Naive thymus-derived CD4-positive, alpha-beta T cell (primary cell): ENCODE data around the gene JADE2. TPM values are rescaled to one million over a fixed set of nuclear protein-coding genes. Genes with fewer than 3 reads are reported as not detected.

Source experiments
- ATAC-seq: fragments of 150-1000 bp; cut with Tn5 transposase; 2 replicates; pipeline ENCODE4 v1.10.0; 2021; ENCODE audit warnings: mild to moderate bottlenecking, moderate library complexity
- CTCF ChIA-PET: fragments of 350-600 bp; sonication (Branson Sonifier 250); formaldehyde crosslinking; loops from one replicate; lab custom pipeline; 2021; ENCODE audit warnings: antibody characterized with exemption; lab: Charles Lee
- POLR2A ChIA-PET: fragments of 350-600 bp; sonication (Branson Sonifier 250); formaldehyde crosslinking; loops from one replicate; lab custom pipeline; 2021; ENCODE audit warnings: antibody characterized with exemption, inconsistent platforms; lab: Charles Lee
- DNase-seq, 9 donors: peaks; one replicate each; pipeline versions ENCODE4 v3.0.0 to v3.0.0-alpha.2; 2020 to 2022; ENCODE audit warnings: mixed read lengths in 1 of 9
- H3K27ac ChIP-seq: one replicate; pipeline ENCODE4 v1.7.0; 2013; ENCODE audit warnings: mild to moderate bottlenecking, low read depth, low read length, moderate library complexity
- H3K27me3 ChIP-seq, 2 donors: one replicate each; pipeline ENCODE4 v1.7.0; 2013; ENCODE audit warnings: low read length in 2 of 2, mild to moderate bottlenecking in 2 of 2, moderate library complexity in 2 of 2; ENCODE audit not compliant: control insufficient read depth in 2 of 2, insufficient read depth in 2 of 2
- H3K36me3 ChIP-seq, 3 experiments: 1 replicate in 2 of 3; 2 replicates in 1 of 3; pipeline ENCODE4 v1.7.0; 2013; ENCODE audit warnings: low read length in 3 of 3, mild to moderate bottlenecking in 3 of 3, moderate library complexity in 1 of 3; ENCODE audit not compliant: insufficient read depth in 3 of 3, control insufficient read depth in 2 of 3
- H3K4me1 ChIP-seq, 2 donors: one replicate each; pipeline ENCODE4 v1.7.0; 2013; ENCODE audit warnings: low read length in 2 of 2, mild to moderate bottlenecking in 2 of 2, moderate library complexity in 1 of 2; ENCODE audit not compliant: control insufficient read depth in 2 of 2, insufficient read depth in 2 of 2
- H3K4me3 ChIP-seq: 2 replicates; pipeline ENCODE4 v1.7.0; 2013; ENCODE audit warnings: mild to moderate bottlenecking, low read length
- H3K9me3 ChIP-seq, 3 experiments: 1 replicate in 2 of 3; 2 replicates in 1 of 3; pipeline ENCODE4 v1.7.0; 2013; ENCODE audit warnings: low read length in 3 of 3; ENCODE audit not compliant: control insufficient read depth in 2 of 3
- H3K27ac Mint-ChIP-seq, 9 donors: one replicate each; pipeline ENCODE4 v1.8.0; 2020 to 2022; ENCODE audit warnings: mixed read lengths in 9 of 9, mild to moderate bottlenecking in 8 of 9, moderate library complexity in 5 of 9, inconsistent platforms in 2 of 9
- H3K27me3 Mint-ChIP-seq, 5 donors: one replicate each; pipeline ENCODE4 v1.8.0; 2021 to 2022; ENCODE audit warnings: mixed read lengths in 5 of 5, mild to moderate bottlenecking in 1 of 5
- H3K36me3 Mint-ChIP-seq, 5 donors: one replicate each; pipeline ENCODE4 v1.8.0; 2020 to 2022; ENCODE audit warnings: mixed read lengths in 5 of 5, mild to moderate bottlenecking in 3 of 5, inconsistent platforms in 1 of 5
- H3K4me1 Mint-ChIP-seq, 7 donors: one replicate each; pipeline ENCODE4 v1.8.0; 2020 to 2022; ENCODE audit warnings: mixed read lengths in 7 of 7, mild to moderate bottlenecking in 3 of 7, inconsistent platforms in 1 of 7
- H3K4me3 Mint-ChIP-seq, 10 donors: one replicate each; pipeline ENCODE4 v1.8.0; 2020 to 2022; ENCODE audit warnings: mild to moderate bottlenecking in 10 of 10, mixed read lengths in 10 of 10, moderate library complexity in 6 of 10, inconsistent platforms in 2 of 10
- H3K9me3 Mint-ChIP-seq, 11 donors: one replicate each; pipeline ENCODE4 v1.8.0; 2020 to 2022; ENCODE audit warnings: mixed read lengths in 11 of 11, mild to moderate bottlenecking in 4 of 11, inconsistent platforms in 1 of 11, moderate library complexity in 1 of 11
- intact Hi-C, 2 donors: fragments of 100-400 bp; cut with micrococcal nuclease; formaldehyde crosslinking; loops; one replicate each; pipeline ENCODE4 v1.15.1; 2023
- polyA plus RNA-seq, 2 donors: library from polyadenylated mRNA; unstranded; fragments of 300-500 nt; fragmentation: Illumina TruSeq; gene quantifications; one replicate each; pipeline ENCODE4 v1.2.3, GENCODE V29; 2021
- total RNA-seq, 6 experiments: library from RNA in 5 of 6; stranded (reverse) in 5 of 6; gene quantifications; 1 replicate in 5 of 6; 2 replicates in 1 of 6; pipeline ENCODE4 v1.2.3 and lab custom pipeline; 2021 to 2026

The JADE2 gene
- total and polyA plus RNA-seq, 7 experiments from 2014 or later = 29.8 to 271 (median 129) TPM

DNA sequence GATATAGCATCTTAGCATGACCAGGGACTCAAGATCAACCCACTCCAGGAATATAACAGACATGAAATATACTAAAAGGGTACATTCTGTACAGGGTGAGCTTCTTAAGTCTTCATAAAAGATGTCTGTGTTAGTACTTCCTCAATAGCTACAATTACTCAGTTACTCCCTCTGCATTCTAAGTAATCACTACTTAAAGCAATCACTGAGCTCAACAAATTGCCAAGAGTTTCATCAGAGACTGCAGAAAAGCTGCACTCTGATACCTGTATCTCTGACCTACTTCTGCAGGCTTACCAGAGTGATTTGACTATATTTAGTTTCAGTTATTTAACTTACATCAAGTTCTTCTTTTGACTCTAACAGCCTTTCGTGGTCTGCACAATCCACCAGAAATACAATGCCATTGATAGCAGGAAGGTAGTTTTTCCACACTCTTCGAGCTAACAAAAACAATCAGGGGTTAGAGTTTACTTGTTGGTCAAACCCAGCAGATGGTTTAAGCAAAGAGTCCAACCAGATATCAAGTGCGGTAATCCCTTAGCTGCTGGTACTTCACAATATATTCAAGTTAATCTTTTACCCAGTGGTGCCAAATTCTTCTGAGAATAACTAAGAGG is 83.9 kb downstream of the JADE2 start:
- Histone ChIP-seq H3K36me3 (peaks cover 13 to 75% (median 50%) of the 10 kb centered on the region in 3 experiments), H3K4me3 (no peak overlapping the region), H3K4me1 (no peaks in the 10 kb centered on the region), H3K9me3 (no peaks in the 10 kb centered on the region), H3K27me3 (no peaks in the 10 kb centered on the region), H3K27ac (no peak overlapping the region)
- intact Hi-C loops = loop anchor here in 1 of 2 donors (2.0 to 10.0 kb wide), 3 partner anchors 23 to 385 kb away; partner anchors contain the start of genes CAMLG, PPP2CA and SAR1B
- CTCF ChIA-PET = interaction anchor here (1.0 kb wide), 1 partner anchor 17 kb away, joined by 3 read pairs; no protein-coding TSS in a partner anchor
- H3K36me3 Mint-ChIP-seq = peaks cover 16 to 58% (median 40%) of the 10 kb centered on the region in 5 donors
- no peak for ATAC-seq
- POLR2A ChIA-PET = no interaction called here
- H3K9me3 Mint-ChIP-seq = no peaks in the 10 kb centered on the region
- H3K27me3 Mint-ChIP-seq = no peaks in the 10 kb centered on the region
- H3K4me3 Mint-ChIP-seq = peak overlapping the region in 1 of 10 donors; percentile 70
- peaks cover 0 to 39% (median 8%) of the 10 kb centered on the region in 7 donors for H3K4me1 Mint-ChIP-seq
- DNase-seq = no peak
- peak overlapping the region in 8 of 9 donors; percentile 11 to 94 (median 50) for H3K27ac Mint-ChIP-seq

- CTCF ChIA-PET = no interaction called here
- POLR2A ChIA-PET = interaction anchor here (0.6 kb wide), 2 partner anchors 214 to 621 kb away, joined by 5 to 8 read pairs; no protein-coding TSS in a partner anchor
- Histone ChIP-seq H3K36me3 (peaks cover 13 to 69% (median 46%) of the 10 kb centered on the region in 3 experiments), H3K4me1 (no peaks in the 10 kb centered on the region), H3K27me3 (no peaks in the 10 kb centered on the region), H3K4me3 (no peak overlapping the region), H3K27ac (no peak overlapping the region), H3K9me3 (no peaks in the 10 kb centered on the region)
- ATAC-seq (no peak), DNase-seq (no peak)
- H3K9me3 Mint-ChIP-seq = no peaks in the 10 kb centered on the region
- peaks cover 16 to 56% (median 40%) of the 10 kb centered on the region in 5 donors for H3K36me3 Mint-ChIP-seq
- peak overlapping the region in 2 of 9 donors; percentile 24 to 48 for H3K27ac Mint-ChIP-seq
- intact Hi-C loops = no loop called here
- no peaks in the 10 kb centered on the region for H3K27me3 Mint-ChIP-seq
- no peak overlapping the region for H3K4me3 Mint-ChIP-seq
- H3K4me1 Mint-ChIP-seq = peaks cover 1 to 32% (median 8%) of the 10 kb centered on the region in 7 donors
Measured at GRCh38 chr5:134610725-134611124, 85.3 kb downstream of the JADE2 start.

- no peak overlapping the region for H3K27ac ChIP-seq
- H3K27me3 ChIP-seq = no peaks in the 10 kb centered on the region
- intact Hi-C loops = no loop called here
- Mint-ChIP-seq H3K9me3 (no peaks in the 10 kb centered on the region), H3K4me1 (peaks cover 1 to 30% (median 8%) of the 10 kb centered on the region in 7 donors), H3K4me3 (no peak overlapping the region), H3K27ac (peak overlapping the region in 3 of 9 donors; percentile 15 to 47 (median 36)), H3K36me3 (peaks cover 16 to 53% (median 36%) of the 10 kb centered on the region in 5 donors), H3K27me3 (no peaks in the 10 kb centered on the region)
- no peak for DNase-seq
- CTCF ChIA-PET = no interaction called here
- no peaks in the 10 kb centered on the region for H3K9me3 ChIP-seq
- POLR2A ChIA-PET = no interaction called here
- H3K4me3 ChIP-seq = no peak overlapping the region
- H3K36me3 ChIP-seq = peaks cover 13 to 62% (median 38%) of the 10 kb centered on the region in 3 experiments
- no peak for ATAC-seq
- H3K4me1 ChIP-seq = no peaks in the 10 kb centered on the region
Measured at GRCh38 chr5:134611515-134611914, 86.0 kb downstream of the JADE2 start.

- H3K27me3 ChIP-seq = no peaks in the 10 kb centered on the region
- Mint-ChIP-seq H3K27me3 (no peaks in the 10 kb centered on the region), H3K9me3 (no peaks in the 10 kb centered on the region), H3K36me3 (peaks cover 3 to 38% (median 16%) of the 10 kb centered on the region in 5 donors), H3K27ac (peak overlapping the region in 3 of 9 donors; percentile 14 to 65 (median 45)), H3K4me1 (peaks cover 0 to 11% (median 1%) of the 10 kb centered on the region in 7 donors), H3K4me3 (no peak overlapping the region)
- ChIA-PET CTCF (no interaction called here), POLR2A (no interaction called here)
- ATAC-seq (no peak), DNase-seq (no peak)
- H3K4me3 ChIP-seq = no peak overlapping the region
- H3K4me1 ChIP-seq = no peaks in the 10 kb centered on the region
- H3K9me3 ChIP-seq = no peaks in the 10 kb centered on the region
- peaks cover 11 to 55% (median 12%) of the 10 kb centered on the region in 3 experiments for H3K36me3 ChIP-seq
- H3K27ac ChIP-seq = no peak overlapping the region
- intact Hi-C loops = no loop called here
Measured at GRCh38 chr5:134614450-134615085, 89.1 kb downstream of the JADE2 start.

DNA sequence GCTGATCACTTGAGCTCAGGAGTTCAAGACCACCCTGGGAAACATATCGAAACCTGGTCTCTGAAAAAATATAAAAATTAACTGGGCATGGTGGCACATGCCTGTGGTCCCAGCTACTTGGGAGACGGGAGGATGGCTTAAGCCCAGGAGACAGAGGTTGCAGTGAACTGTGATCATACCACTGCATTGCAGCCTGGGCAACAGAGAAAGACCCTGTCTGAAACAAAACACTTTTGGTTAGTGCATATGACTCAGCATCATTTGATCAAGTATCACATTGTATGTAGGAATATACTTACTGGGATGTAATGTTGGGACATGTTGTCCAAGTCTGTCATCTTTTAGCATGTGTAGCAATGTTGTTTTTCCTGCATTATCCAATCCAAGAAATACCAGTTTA is 95.2 kb downstream of the JADE2 start:
- DNase-seq = no peak
- Mint-ChIP-seq H3K27ac (no peak overlapping the region), H3K27me3 (no peaks in the 10 kb centered on the region), H3K9me3 (no peaks in the 10 kb centered on the region), H3K4me1 (peaks cover 6 to 22% (median 18%) of the 10 kb centered on the region in 7 donors), H3K4me3 (no peak overlapping the region), H3K36me3 (peaks cover 0 to 25% (median 17%) of the 10 kb centered on the region in 5 donors)
- peaks cover 9 to 65% (median 10%) of the 10 kb centered on the region in 3 experiments for H3K36me3 ChIP-seq
- H3K4me1 ChIP-seq = no peaks in the 10 kb centered on the region
- H3K27ac ChIP-seq = no peak overlapping the region
- no peaks in the 10 kb centered on the region for H3K9me3 ChIP-seq
- no peak overlapping the region for H3K4me3 ChIP-seq
- no peak for ATAC-seq
- ChIA-PET POLR2A (interaction anchor here (0.6 to 1.0 kb wide), 3 partner anchors 10 to 246 kb away, joined by 3 to 4 read pairs (median 4); no protein-coding TSS in a partner anchor), CTCF (interaction anchor here (0.6 kb wide), 3 partner anchors 214 to 618 kb away, joined by 3 to 5 read pairs (median 4); no protein-coding TSS in a partner anchor)
- H3K27me3 ChIP-seq = no peaks in the 10 kb centered on the region
- intact Hi-C loops = no loop called here

DNA sequence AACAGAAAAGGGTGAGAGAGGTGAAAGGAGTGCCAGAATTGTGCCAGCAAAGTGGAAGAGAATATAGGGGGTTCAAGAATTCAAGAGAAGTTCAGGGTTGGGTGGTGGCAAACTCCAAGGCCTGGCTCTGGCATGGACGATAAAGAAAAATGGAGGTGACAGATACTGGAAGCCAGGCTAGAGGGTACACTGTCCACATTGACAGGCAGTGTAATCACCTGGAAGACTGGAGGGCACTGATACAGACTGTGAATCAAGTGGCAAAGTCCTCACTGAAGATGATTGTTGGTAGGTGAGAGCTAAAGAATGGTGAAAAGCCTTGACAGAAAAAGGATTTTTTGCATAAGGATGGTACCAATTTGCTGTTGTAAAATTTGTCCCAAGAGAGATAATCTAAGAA is 100.1 kb downstream of the JADE2 start:
- no peak for ATAC-seq
- CTCF ChIA-PET = interaction anchor here (0.6 kb wide), 1 partner anchor 223 kb away, joined by 5 read pairs; no protein-coding TSS in a partner anchor
- no peak overlapping the region for H3K4me3 Mint-ChIP-seq

More for the DNA sequence above, 100.1 kb downstream of the JADE2 start:
- peak overlapping the region in 1 of 9 donors; percentile 3 for H3K27ac Mint-ChIP-seq
- H3K27me3 ChIP-seq = no peaks in the 10 kb centered on the region
- no peaks in the 10 kb centered on the region for H3K4me1 ChIP-seq
- peaks cover 0 to 21% (median 10%) of the 10 kb centered on the region in 5 donors for H3K36me3 Mint-ChIP-seq
- POLR2A ChIA-PET = no interaction called here
- no peak overlapping the region for H3K4me3 ChIP-seq
- H3K27me3 Mint-ChIP-seq = no peaks in the 10 kb centered on the region
- DNase-seq = no peak
- H3K36me3 ChIP-seq = peaks cover 5 to 33% (median 6%) of the 10 kb centered on the region in 3 experiments
- intact Hi-C loops = no loop called here
- H3K27ac ChIP-seq = no peak overlapping the region
- peaks cover 18 to 40% (median 30%) of the 10 kb centered on the region in 7 donors for H3K4me1 Mint-ChIP-seq
- no peaks in the 10 kb centered on the region for H3K9me3 ChIP-seq
- H3K9me3 Mint-ChIP-seq = no peaks in the 10 kb centered on the region
